HFFc6 (cell line): ENCODE results near the gene CCNH. TPM values are rescaled to one million over a fixed set of nuclear protein-coding genes. Genes with fewer than 3 reads are reported as not detected.

ENCODE experiments used
- DNase-seq: peaks from one replicate; pipeline ENCODE4 v3.0.0-alpha.2; 2018
- H3K27ac Mint-ChIP-seq: 2 replicates; pipeline ENCODE4 v1.8.0; 2020; ENCODE audit warnings: mild to moderate bottlenecking, mixed read lengths
- H3K27me3 Mint-ChIP-seq: 2 replicates; pipeline ENCODE4 v1.8.0; 2021; ENCODE audit warnings: mild to moderate bottlenecking, moderate library complexity, mixed read lengths; ENCODE audit not compliant: insufficient read depth
- H3K36me3 Mint-ChIP-seq: 2 replicates; pipeline ENCODE4 v1.8.0; 2021; ENCODE audit warnings: low read depth, mixed read lengths
- H3K4me1 Mint-ChIP-seq: 2 replicates; pipeline ENCODE4 v1.8.0; 2020; ENCODE audit warnings: low read depth, mixed read lengths
- H3K4me3 Mint-ChIP-seq: 2 replicates; pipeline ENCODE4 v1.8.0; 2020; ENCODE audit warnings: mild to moderate bottlenecking, moderate library complexity, mixed read lengths
- H3K9me3 Mint-ChIP-seq: 2 replicates; pipeline ENCODE4 v1.8.0; 2020; ENCODE audit warnings: mild to moderate bottlenecking, mixed read lengths
- CTCF ChIP-seq: fragments of 200-600 bp; sonication (generic); IDR thresholded peaks from 2 replicates; pipeline ENCODE4 v1.5.0; 2021; ENCODE audit warnings: antibody characterized with exemption, mild to moderate bottlenecking
- long read RNA-seq: library from polyadenylated mRNA; unstranded; transcript quantifications from one replicate; pipeline ENCODE4 v2.0.0, GENCODE V29; 2019
- total RNA-seq, 6 experiments: library from RNA; stranded (reverse); fragmentation: NEBNext Ultra II Directional; extraction: Animal tissue kit (Norgen Biotek cat#: 25700); gene quantifications; 2 replicates in 1 of 6; 3 replicates in 5 of 6; pipeline ENCODE4 v1.2.3, GENCODE V29; 2021

The CCNH gene
- total RNA-seq: 10 to 100 TPM; 49.5 to 69.0 (median 66.4) TPM
- long read RNA-seq, transcript CCNH-203 (9 exons, 1,497 nt): minor isoform, 8 of 111 reads
- long read RNA-seq, transcript CCNH-201 (9 exons, 1,378 nt): major isoform, 83 of 111 reads
- long read RNA-seq, partial matches to known transcripts: 3 of 111 reads
- long read RNA-seq, other reads (novel, unspliced or antisense): 17 of 111 reads

GRCh38 chr5:87412630-87413342 lies at the start of gene CCNH:
CCNH (minus strand) TSS chr5:87412930; CDS start chr5:87412794, 136 bp downstream.
- peak within 1 kb of the TSS; percentile 96 for H3K27ac Mint-ChIP-seq
- H3K4me1 Mint-ChIP-seq: peaks cover 38% of the 10 kb centered on the region
- no peak for TF ChIP-seq CTCF
- peaks cover 41% of the 10 kb centered on the region for H3K36me3 Mint-ChIP-seq
- H3K4me3 Mint-ChIP-seq: peak within 1 kb of the TSS; percentile 97
- H3K27me3 Mint-ChIP-seq: peaks cover 9% of the 10 kb centered on the region
- DNase-seq: peak; percentile 96
- H3K9me3 Mint-ChIP-seq: no peaks in the 10 kb centered on the region

- Mint-ChIP-seq H3K9me3 (no peaks in the 10 kb centered on the region), H3K4me3 (no peak overlapping the region), H3K27ac (no peak overlapping the region), H3K36me3 (no peaks in the 10 kb centered on the region), H3K27me3 (peaks cover 5% of the 10 kb centered on the region; the same call in 1 of the 2 replicates), H3K4me1 (no peaks in the 10 kb centered on the region)
- TF ChIP-seq CTCF: no peak
- no peak for DNase-seq
Observed at GRCh38 chr5:87457706-87458105, 45.0 kb upstream of the CCNH start.

GRCh38 chr5:87453801-87454200 lies 41.1 kb upstream of the CCNH start:
- H3K4me3 Mint-ChIP-seq: no peak overlapping the region
- no peaks in the 10 kb centered on the region for H3K9me3 Mint-ChIP-seq
- H3K27me3 Mint-ChIP-seq: peaks cover 12% of the 10 kb centered on the region
- no peaks in the 10 kb centered on the region for H3K4me1 Mint-ChIP-seq
- no peak overlapping the region for H3K27ac Mint-ChIP-seq
- H3K36me3 Mint-ChIP-seq: no peaks in the 10 kb centered on the region
- no peak for DNase-seq
- no peak for TF ChIP-seq CTCF

- H3K4me1 Mint-ChIP-seq: no peaks in the 10 kb centered on the region
- H3K27ac Mint-ChIP-seq: no peak overlapping the region
- no peak for TF ChIP-seq CTCF
- H3K9me3 Mint-ChIP-seq: no peaks in the 10 kb centered on the region
- DNase-seq: no peak
- no peak overlapping the region for H3K4me3 Mint-ChIP-seq
- no peaks in the 10 kb centered on the region for H3K36me3 Mint-ChIP-seq
- H3K27me3 Mint-ChIP-seq: peaks cover 10% of the 10 kb centered on the region; the same call in 1 of the 2 replicates
Observed at GRCh38 chr5:87452837-87453236, 40.1 kb upstream of the CCNH start.

GRCh38 chr5:87442419-87442818 lies 29.7 kb upstream of the CCNH start:
- no peak for DNase-seq
- Mint-ChIP-seq H3K27me3 (peaks cover 4% of the 10 kb centered on the region), H3K4me1 (no peaks in the 10 kb centered on the region), H3K4me3 (no peak overlapping the region), H3K36me3 (no peaks in the 10 kb centered on the region), H3K9me3 (no peaks in the 10 kb centered on the region), H3K27ac (no peak overlapping the region)
- no peak for TF ChIP-seq CTCF
